Lower leg skin (tissue), 4 donors: ENCODE results near the gene CDH18. TPM values are rescaled to one million over a fixed set of nuclear protein-coding genes. Genes with fewer than 3 reads are reported as not detected.
"Not testable (repeated sequence)": the region's sequence is repeated elsewhere in the genome, so short reads cannot be mapped to it uniquely, and the experiment has no call there.

Experiments used
- DNase-seq, 2 donors: peaks; one replicate each; pipeline ENCODE4 v3.0.0-alpha.2; 2019; ENCODE audit warnings: low spot score in 2 of 2
- H3K4me3 ChIP-seq: fragments of 200-600 bp; sonication (generic); 2 replicates; pipeline ENCODE4 v1.5.1; 2017; ENCODE audit warnings: mild to moderate bottlenecking, low read depth; ENCODE audit not compliant: poor library complexity, severe bottlenecking
- CTCF ChIP-seq, 3 donors: fragments of 450-650 bp; IDR thresholded peaks; one replicate each; pipeline ENCODE4 v1.5.1; 2016; ENCODE audit warnings: antibody characterized with exemption in 3 of 3, mild to moderate bottlenecking in 3 of 3, moderate library complexity in 2 of 3
- POLR2A ChIP-seq, 2 donors: fragments of 450-650 bp; IDR thresholded peaks; one replicate each; pipeline ENCODE4 v1.6.1; 2016 to 2017; ENCODE audit warnings: antibody characterized with exemption in 2 of 2, mild to moderate bottlenecking in 1 of 2, moderate library complexity in 1 of 2
- WGBS, 2 donors: methylation state at CpG; one replicate each; pipeline ENCODE4 v1.1.5; 2018; 5-methylcytosine and 5-hydroxymethylcytosine counted together
- intact Hi-C: fragments of 100-400 bp; cut with DNase I; formaldehyde crosslinking; loops from one replicate; pipeline ENCODE4 v1.15.0; 2023; ENCODE audit warnings: low total_unique reads
- total RNA-seq, 4 donors: library from RNA; depleted of rRNA; stranded (reverse); fragments of >200 nt; gene quantifications; one replicate each; pipeline ENCODE4 v1.1.0, GENCODE V29; 2016

The CDH18 gene
- total RNA-seq, 4 donors from 2014 or later, result 0.29 to 0.76 (median 0.56) TPM; not detected in 1

GRCh38 chr5:19806756-19807155, 181.2 kb downstream of the CDH18 start:
- TF ChIP-seq POLR2A (IDR thresholded peaks at IDR 0.05) (no peak), CTCF (IDR thresholded peaks at IDR 0.05) (no peak)
- intact Hi-C loops, result no loop called here
- no peak overlapping the region for H3K4me3 ChIP-seq
- no peak for DNase-seq
- WGBS, 2 donors, result 74 to 85% methylated on average over 1 of the region's 1 CpG

GRCh38 chr5:19802686-19803085, 185.3 kb downstream of the CDH18 start:
- WGBS, 2 donors, result 92 to 95% methylated on average over 6 of the region's 6 CpGs
- TF ChIP-seq POLR2A (IDR thresholded peaks at IDR 0.05) (no peak), CTCF (IDR thresholded peaks at IDR 0.05) (no peak)
- intact Hi-C loops, result no loop called here
- no peak for DNase-seq
- H3K4me3 ChIP-seq, result no peak overlapping the region

- H3K4me3 ChIP-seq, result no peak overlapping the region
- intact Hi-C loops, result no loop called here
- DNase-seq, result no peak
- 63 to 84% methylated on average over 1 of the region's 1 CpG for WGBS, 2 donors
- TF ChIP-seq CTCF (IDR thresholded peaks at IDR 0.05) (no peak), POLR2A (IDR thresholded peaks at IDR 0.05) (no peak)
Measured at GRCh38 chr5:19795218-19795617, 192.8 kb downstream of the CDH18 start.

GRCh38 chr5:19790829-19791466, 197.1 kb downstream of the CDH18 start:
- no peak for DNase-seq
- 12 to 17% methylated on average over 5 of the region's 5 CpGs for WGBS, 2 donors
- TF ChIP-seq POLR2A (IDR thresholded peaks at IDR 0.05) (no peak), CTCF (IDR thresholded peaks at IDR 0.05) (no peak)
- no peak overlapping the region for H3K4me3 ChIP-seq
- intact Hi-C loops, result no loop called here

- H3K4me3 ChIP-seq, result no peak overlapping the region
- TF ChIP-seq POLR2A (IDR thresholded peaks at IDR 0.05) (no peak), CTCF (IDR thresholded peaks at IDR 0.05) (no peak)
- intact Hi-C loops, result no loop called here
- 77 to 85% methylated on average over 2 of the region's 2 CpGs for WGBS, 2 donors
- DNase-seq, result no peak
Measured at GRCh38 chr5:19782566-19782965, 205.4 kb downstream of the CDH18 start.

GRCh38 chr5:19777363-19777762, 210.6 kb downstream of the CDH18 start:
- TF ChIP-seq POLR2A (IDR thresholded peaks at IDR 0.05), result no peak
- TF ChIP-seq CTCF (IDR thresholded peaks at IDR 0.05), result no peak
- no peak for DNase-seq
- no peak overlapping the region for H3K4me3 ChIP-seq
- intact Hi-C loops, result no loop called here
- 70 to 73% methylated on average over 5 of the region's 5 CpGs for WGBS, 2 donors

GRCh38 chr5:19776886-19777285, 211.1 kb downstream of the CDH18 start:
- DNase-seq, H3K4me3 ChIP-seq, intact Hi-C loops: not testable (repeated sequence)
- WGBS, 2 donors, result 51 to 66% methylated on average over 5 of the region's 5 CpGs
